NCI-H748 treated with DMSO at 0.1 percent for 48 hours (cell line): ENCODE measurements around the gene IRF2BP1.

Experiments used
- DNase-seq: peaks from one replicate; lab custom pipeline; 2025; lab: John Stamatoyannopoulos, UW

Gene IRF2BP1

DNA sequence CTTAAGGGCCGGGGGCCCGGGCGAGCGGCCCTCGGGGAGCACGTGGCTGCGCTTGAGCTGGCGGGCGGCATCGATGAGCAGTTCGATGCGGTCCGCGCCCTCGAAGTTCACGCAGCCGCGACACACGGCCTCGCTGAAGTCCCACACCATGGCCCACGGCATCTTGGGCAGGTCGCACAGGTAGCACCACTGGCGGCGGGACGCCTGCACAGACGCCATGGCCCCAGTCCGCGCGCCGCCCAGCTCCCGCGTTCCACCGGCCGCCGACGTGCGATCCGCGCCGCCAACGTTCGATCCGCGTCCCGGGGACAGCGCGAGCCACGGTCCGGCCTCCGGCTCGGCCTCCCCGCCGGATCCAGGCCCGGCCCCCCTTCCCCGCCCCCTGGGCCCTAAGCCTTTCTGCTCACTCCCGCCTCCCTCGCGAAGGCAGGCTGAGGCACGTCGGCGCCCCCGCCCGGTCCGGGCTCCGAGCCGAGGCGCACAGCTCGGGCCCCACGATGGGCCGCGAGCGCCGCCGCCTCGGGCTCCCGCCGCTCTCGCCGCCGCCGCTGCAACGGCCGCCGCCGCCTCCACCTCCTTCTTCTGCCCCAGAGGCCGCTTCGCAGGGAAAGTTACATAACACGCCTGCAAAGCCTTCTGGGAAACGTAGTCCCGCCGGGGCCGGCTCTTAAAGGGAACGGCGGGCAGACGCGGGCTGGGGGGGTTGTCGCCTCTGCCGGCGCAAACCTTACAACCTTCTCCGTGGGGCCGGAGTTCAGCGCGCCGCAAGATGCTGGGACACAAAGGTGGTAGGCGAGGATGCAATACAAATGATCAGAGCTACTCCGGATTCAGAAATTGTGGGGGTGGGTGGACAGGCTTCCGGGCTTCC is at the start of gene IRF2BP1:
Gene IRF2BP1, minus strand, starts transcription at position 586 of the 871 bp plus-strand sequence. Its CDS starts 367 bp downstream, at position 219.
- peak; percentile 94 for DNase-seq

GRCh38 chr19:45935267-45935666 is 49.3 kb upstream of the IRF2BP1 start:
- no peak for DNase-seq

GRCh38 chr19:45934551-45935230 is 48.8 kb upstream of the IRF2BP1 start:
- no peak for DNase-seq

- DNase-seq = no peak
Measured at GRCh38 chr19:45933759-45934158, 47.8 kb upstream of the IRF2BP1 start.

DNA sequence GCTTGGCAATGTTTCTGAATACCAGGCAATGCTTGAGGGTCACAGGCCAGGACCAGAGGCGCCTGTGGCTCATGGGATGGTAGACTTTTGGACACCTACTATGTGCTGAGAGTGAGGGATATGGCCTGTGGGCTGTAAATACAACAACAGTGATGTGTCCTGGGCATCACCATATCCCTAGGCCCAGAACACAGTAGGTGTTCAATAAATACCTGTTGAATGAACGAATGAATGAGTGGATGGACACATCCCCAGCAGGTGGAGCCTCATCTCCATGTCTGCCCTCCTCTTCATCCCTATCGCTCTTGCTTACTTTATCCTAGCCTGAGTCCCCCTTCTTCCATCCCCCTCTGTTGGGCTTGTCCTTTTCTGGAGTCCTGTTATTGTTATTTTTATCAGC is 45.1 kb upstream of the IRF2BP1 start:
- no peak for DNase-seq

DNA sequence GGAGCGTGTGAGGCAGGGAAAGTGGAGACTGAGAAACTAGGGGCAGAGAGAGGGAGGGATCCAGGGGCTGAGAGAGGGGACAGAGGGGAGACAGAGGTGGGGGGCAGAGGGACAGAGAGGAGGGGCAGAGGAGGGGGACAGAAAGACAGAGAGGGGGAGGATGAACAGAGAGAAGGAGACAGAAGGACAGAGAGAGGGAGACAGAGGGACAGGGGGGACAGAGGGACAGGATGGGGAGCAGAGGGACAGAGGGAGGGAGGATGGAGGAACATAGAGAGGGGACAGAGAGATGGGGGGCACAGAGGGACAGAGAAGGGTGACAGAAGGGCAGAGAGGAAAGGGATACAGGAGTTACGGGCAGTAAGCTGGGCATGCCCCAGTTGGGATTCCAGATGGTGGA is 43.3 kb upstream of the IRF2BP1 start:
- no peak for DNase-seq

GRCh38 chr19:45927565-45928261 is 41.8 kb upstream of the IRF2BP1 start:
- peak; percentile 93 for DNase-seq

- no peak for DNase-seq
Measured at GRCh38 chr19:45924891-45925447, 39.0 kb upstream of the IRF2BP1 start.

DNA sequence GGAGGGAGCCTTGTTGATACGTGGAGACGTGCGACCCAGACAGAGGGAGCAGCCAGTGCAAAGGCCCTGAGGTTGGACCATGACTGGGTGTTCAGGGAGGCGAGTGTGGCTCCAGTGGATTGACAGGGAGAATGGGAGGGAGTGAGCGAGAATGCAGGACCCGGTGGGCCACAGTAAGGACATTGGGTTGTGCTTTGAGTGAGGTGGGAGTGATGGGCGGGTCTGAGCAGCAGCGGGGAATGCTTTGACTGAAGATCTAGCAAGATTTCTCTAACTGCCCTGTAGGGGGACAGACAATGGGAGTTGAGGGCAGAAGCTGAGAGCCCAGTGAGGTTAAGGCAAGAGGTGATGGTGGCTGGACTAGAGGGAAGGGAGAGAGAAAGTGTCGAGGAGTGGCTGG is 36.3 kb upstream of the IRF2BP1 start:
- DNase-seq = no peak

- DNase-seq = no peak
Measured at GRCh38 chr19:45920458-45920857, 34.5 kb upstream of the IRF2BP1 start.

- DNase-seq = no peak
Measured at GRCh38 chr19:45919678-45920077, 33.7 kb upstream of the IRF2BP1 start.

DNA sequence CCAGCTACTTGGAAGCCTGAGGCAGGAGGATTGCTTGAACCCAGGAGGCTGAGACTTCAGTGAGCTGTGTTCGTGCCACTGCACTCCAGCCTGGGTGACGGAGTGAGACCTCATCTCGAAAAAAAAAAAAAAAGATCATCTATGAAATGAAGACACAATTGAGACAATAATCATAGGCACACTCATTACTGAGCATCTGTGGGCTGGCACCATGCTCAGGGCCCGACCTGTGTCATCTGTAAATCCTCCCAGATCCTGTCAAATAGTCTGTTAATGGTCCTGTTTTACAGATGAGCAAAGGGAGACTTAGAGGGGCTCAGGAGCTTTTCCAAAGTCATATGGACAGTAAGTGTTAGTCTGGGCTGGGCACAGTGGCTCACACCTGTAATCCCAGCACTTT is 32.8 kb upstream of the IRF2BP1 start:
- no peak for DNase-seq

DNA sequence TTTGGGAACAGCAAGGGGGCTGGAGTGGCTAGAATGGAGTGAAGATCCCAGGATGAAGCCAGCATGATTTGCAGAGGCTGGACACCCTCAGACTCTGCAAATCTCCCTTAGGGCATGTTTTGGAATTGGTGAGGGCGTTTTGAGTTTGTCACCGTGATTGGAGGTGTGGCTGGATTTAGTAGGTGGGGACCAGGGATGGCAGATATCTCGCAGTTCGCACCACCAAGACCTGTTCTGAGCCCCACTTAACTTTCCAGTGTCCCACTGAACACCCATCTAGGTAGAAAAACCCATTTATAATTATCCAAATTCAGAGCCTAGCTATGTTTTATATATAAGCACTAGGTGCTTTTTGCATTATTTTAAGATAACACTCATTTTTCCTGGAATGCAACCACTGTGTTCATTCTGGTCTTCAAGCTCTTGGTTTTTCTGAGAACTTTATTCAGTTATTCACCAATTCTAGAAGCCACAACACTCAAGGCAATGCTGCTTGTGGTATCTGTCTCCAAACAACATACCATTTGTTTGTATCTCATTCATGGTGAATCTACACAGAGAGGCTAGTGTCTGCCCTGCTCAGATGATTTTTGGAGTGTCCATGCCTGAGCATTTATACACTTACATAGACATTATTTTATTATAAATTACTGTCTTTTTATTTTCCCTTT is 31.6 kb upstream of the IRF2BP1 start:
- no peak for DNase-seq

DNA sequence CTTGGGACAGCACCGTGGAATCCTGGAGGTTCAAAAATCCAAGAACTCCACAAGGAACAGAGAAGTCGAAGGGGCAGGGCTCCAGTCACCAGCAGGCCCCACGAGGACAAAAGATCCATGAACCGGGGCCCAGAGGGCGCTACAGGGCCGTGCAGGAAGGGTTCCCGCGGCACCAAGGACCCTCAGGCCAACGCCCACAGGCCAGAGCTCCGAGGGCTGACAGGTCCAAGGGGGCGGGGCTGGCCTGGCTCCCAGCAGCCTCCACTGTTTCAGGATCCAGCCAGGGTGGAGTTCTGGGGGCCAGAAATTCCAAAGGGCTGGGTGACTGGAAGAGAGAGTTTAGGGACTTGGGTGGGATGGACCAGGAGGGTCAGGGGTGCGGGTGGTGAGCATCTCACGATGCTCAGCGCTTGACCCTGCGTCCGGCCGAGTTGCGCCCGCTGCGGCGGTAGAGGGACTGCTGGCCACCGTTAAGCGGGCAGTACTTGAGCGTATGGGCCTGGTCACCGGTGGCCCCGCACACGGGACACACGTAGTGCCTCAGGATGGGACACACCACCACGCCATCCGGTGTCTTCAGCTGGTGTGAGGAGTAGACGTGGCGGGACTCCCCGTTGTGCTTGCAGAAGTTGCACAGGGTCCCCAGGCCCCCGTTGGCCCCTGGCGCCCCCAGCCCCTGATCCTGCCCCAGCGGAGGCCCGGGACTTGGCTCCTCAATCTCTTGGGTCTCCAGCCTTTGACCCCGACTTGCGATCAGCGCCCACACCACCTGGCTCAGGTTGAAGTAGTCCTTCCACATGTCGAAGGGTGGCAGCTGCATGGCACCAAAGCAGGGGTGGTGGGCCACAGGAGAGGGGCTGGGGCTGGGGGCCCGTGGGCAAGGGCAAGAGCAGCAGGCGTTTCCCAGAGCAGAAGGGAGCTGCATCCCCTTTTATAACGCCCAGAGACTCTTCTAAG is 28.2 kb upstream of the IRF2BP1 start, which contains the start of gene NANOS2:
Gene NANOS2, minus strand, starts transcription at position 905 of the 957 bp plus-strand sequence. Its CDS starts 85 bp downstream, at position 820.
- no peak for DNase-seq

DNA sequence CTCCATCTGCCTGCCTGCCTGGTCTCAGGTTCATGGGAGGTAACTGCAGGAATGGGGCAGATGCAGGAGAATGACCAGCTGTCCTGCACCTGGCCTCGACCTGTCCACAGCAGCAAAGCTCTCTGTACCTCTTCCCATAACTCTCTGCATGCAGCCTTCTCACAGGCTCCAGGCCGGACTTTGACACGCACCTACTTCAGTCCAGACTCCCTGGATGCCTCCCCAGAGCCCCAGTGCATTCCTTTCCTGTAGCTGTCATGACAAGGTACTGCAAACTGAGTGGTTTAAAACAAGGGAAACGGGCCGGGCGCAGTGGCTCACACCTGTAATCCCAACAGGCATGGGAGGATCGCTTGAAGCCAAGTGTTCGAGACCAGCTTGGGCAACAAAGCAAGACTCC is 25.4 kb upstream of the IRF2BP1 start:
- no peak for DNase-seq

- DNase-seq = no peak
Measured at GRCh38 chr19:45908956-45909355, 23.0 kb upstream of the IRF2BP1 start.

DNA sequence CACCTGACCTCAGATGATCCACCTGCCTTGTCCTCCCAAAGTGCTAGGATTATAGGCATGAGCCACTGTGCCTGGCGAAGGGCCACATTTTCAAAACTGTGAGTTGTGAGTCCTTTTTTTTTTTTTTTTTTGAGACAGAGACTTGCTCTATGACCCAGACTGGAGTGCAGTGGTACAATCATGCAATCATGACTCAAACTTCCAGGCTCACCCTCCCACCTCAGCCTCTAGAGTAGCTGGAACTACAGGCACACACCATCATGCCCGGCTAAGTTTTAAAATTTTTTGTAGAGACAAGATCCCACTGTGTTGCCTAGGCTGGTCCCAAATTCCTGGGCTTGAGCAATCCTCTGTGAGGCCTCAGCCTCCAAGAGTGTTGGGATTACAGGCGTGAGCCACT is 20.3 kb upstream of the IRF2BP1 start:
- no peak for DNase-seq

DNA sequence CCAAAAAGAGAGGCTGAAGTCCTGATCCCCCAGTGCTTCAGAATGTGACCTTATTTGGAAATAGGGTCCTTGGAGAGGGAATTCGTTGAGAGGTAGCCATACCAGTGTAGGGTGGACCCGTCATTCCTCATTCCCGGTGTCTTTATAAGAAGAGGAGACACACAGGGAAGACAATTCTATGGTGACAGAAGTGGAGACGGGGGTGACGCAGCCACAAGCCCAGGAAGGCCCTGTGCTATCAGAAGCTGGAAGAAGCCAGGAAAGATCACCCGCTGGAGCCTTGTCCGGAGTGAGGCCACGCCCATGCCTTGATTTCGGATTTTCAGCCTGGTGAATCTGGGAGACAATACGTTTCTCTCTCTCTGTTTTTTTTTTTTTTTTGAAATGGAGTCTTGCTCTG is 19.1 kb upstream of the IRF2BP1 start:
- DNase-seq = no peak

DNA sequence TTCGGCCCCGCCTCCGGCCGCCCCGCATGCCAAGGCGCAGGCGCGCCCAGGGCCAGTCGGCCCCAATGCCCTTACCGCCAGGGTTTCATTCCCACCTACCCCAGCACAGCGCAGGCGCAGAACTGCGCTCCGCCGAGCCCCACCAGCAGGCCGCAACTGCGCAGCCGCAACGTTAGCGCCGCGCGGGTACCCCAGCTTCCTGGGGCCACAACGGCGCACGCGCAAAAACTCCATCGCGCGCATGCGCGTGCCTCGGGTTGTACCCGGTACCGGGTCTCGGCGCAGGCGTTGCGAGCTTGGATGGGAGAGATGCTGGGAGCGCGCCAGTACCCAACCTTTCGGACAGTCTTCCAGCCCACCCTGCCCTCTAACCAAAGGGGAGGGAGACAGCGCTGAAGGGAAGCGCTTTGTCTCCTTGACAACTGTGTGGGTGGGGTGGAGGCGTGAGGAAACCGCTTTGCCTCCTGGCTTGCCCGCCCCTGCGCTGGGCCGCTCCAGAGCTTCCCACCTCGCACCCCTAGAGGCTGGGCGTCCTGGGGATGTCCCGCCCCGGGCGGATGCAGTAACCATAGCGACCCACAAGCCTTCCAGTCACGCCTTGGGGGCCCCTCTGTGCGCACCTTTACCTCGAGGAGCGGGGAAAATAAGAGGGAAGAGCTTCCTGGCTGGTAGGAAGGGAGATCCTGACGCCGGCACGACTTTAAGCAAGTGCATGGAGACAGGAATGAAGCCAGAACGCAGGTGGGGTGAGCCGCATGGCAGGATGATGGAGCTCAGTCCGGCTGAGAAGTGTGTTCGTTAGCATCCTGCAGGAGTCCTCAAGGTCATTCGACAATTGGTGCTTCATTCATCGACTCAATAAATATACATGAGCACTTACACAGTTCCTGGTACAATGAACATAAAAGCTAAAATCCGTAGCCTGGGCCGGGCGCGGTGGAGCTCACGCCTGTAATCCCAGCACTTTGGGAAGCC is 17.0 kb upstream of the IRF2BP1 start:
- DNase-seq = peak; percentile 98
